Body of pancreas (tissue), 4 donors: ENCODE measurements around the gene DLX6. TPM values are rescaled to one million over a fixed set of nuclear protein-coding genes. Genes with fewer than 3 reads are reported as not detected.
A peak's percentile ranks its signal among the peaks of the same experiment; 100 is the strongest.
"Not testable (repeated sequence)": the region's sequence is repeated elsewhere in the genome, so short reads cannot be mapped to it uniquely, and the experiment has no call there.

ENCODE experiments used
- ATAC-seq: fragments of 150-250 bp; one replicate; pipeline ENCODE4 v1.9.1; 2016
- DNase-seq, 4 donors: peaks; one replicate each; pipeline ENCODE4 v3.0.0-alpha.2; 2019
- H3K27ac ChIP-seq, 4 donors: fragments of 200-600 bp; sonication (generic); 1 replicate in 3 of 4; 2 replicates in 1 of 4; pipeline versions ENCODE4 v1.5.1 to v1.6.1; 2016 to 2019; ENCODE audit warnings: mild to moderate bottlenecking in 1 of 4, mixed read lengths in 1 of 4, moderate library complexity in 1 of 4
- H3K27me3 ChIP-seq, 2 donors: fragments of 200-600 bp; sonication (generic); one replicate each; pipeline ENCODE4 v1.6.0; 2016; ENCODE audit warnings: mild to moderate bottlenecking in 1 of 2
- H3K36me3 ChIP-seq, 2 donors: fragments of 200-600 bp; sonication (generic); replicated peaks in 1 of 2; 2 replicates each; pipeline ENCODE4 v1.5.1; 2016; ENCODE audit warnings: low read depth in 2 of 2; ENCODE audit not compliant: insufficient read depth in 1 of 2
- H3K4me1 ChIP-seq: fragments of 200-600 bp; sonication (generic); one replicate; pipeline ENCODE4 v1.6.0; 2016
- H3K4me3 ChIP-seq, 2 donors: fragments of 200-600 bp; sonication (generic); 1 replicate in 1 of 2; 2 replicates in 1 of 2; pipeline ENCODE4 v1.5.1; 2016 to 2019
- H3K9me3 ChIP-seq, 3 donors: fragments of 200-600 bp; sonication (generic); 1 replicate in 2 of 3; 2 replicates in 1 of 3; pipeline ENCODE4 v1.5.1; 2016
- POLR2A ChIP-seq, 3 donors: fragments of 450-650 bp; IDR thresholded peaks; one replicate each; pipeline ENCODE4 v1.6.1; 2016; ENCODE audit warnings: antibody characterized with exemption in 3 of 3, mild to moderate bottlenecking in 2 of 3
- WGBS, 2 donors: methylation state at CpG; one replicate each; pipeline ENCODE4 v1.1.5; 2017; 5-methylcytosine and 5-hydroxymethylcytosine counted together
- intact Hi-C: fragments of 100-400 bp; cut with DNase I; formaldehyde crosslinking; loops from one replicate; pipeline ENCODE4 v1.15.1; 2023
- total RNA-seq, 2 donors: library from RNA; depleted of rRNA; stranded (reverse); fragments of >200 nt; gene quantifications; one replicate each; pipeline ENCODE4 v1.1.0, GENCODE V29; 2016
- TF ChIP-seq, protein P1 (sequence below), 7 experiments: fragments of 450-650 bp in 4 of 7; fragments of 200-600 bp in 3 of 7; sonication (generic) in 3 of 7; IDR thresholded peaks; one replicate each; pipeline ENCODE4 v1.5.1; 2016 to 2019; ENCODE audit warnings: antibody characterized with exemption in 7 of 7

The DLX6 gene
- total RNA-seq, 2 donors from 2014 or later = not detected

DNA sequence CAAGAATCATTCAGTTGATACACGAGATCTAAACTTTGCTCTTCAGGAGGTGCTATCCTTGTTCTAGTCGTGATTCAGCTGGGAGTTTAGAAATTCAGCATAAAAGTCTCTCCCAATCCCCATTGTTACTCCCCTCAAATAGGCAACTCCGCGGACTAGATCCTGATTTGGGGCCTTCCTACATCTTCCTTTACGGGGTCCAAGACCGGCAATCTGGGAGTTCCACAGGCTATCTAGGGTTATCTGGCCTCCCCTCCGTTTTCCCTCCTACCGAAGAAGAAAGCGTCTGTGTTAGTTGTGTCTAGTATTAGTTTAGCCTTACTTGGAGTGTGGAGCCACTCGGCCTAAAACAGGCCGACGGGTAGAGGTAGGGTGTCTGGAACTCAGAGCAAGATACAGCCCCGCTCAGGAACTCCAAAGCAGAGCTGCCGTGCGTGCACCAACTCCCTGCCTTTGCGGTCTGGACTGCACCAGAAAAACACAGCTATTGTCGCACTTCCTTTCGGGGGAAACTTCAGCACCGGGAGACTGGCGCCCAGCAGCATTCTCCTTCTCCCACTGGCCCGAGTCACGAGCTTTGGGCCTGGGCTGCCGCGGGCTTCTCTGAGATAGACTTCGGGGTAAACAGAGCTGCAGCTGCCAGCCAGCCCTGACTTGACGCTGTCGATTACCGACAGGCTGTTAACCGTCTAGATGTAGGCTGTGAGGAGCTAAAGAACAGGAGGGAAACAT is 20.8 kb downstream of the DLX6 start:
- DNase-seq = peak in 3 of 4 donors; percentile 23 to 45 (median 39)
- Histone ChIP-seq H3K36me3 (no peaks in the 10 kb centered on the region), H3K27ac (no peak overlapping the region), H3K27me3 (peaks cover 0 to 31% of the 10 kb centered on the region in 2 donors), H3K4me1 (peaks cover 45% of the 10 kb centered on the region), H3K4me3 (no peak overlapping the region), H3K9me3 (no peaks in the 10 kb centered on the region)
- WGBS, 2 donors = 8 to 10% methylated on average over 26 to 29 of the region's 29 CpGs
- intact Hi-C loops = loop anchor here (5.0 to 10.0 kb wide), 2 partner anchors 951 to 1109 kb away; no protein-coding TSS in a partner anchor
- TF ChIP-seq, protein P1, sequence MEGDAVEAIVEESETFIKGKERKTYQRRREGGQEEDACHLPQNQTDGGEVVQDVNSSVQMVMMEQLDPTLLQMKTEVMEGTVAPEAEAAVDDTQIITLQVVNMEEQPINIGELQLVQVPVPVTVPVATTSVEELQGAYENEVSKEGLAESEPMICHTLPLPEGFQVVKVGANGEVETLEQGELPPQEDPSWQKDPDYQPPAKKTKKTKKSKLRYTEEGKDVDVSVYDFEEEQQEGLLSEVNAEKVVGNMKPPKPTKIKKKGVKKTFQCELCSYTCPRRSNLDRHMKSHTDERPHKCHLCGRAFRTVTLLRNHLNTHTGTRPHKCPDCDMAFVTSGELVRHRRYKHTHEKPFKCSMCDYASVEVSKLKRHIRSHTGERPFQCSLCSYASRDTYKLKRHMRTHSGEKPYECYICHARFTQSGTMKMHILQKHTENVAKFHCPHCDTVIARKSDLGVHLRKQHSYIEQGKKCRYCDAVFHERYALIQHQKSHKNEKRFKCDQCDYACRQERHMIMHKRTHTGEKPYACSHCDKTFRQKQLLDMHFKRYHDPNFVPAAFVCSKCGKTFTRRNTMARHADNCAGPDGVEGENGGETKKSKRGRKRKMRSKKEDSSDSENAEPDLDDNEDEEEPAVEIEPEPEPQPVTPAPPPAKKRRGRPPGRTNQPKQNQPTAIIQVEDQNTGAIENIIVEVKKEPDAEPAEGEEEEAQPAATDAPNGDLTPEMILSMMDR (IDR thresholded peaks at IDR 0.05) = no peak
- TF ChIP-seq POLR2A (IDR thresholded peaks at IDR 0.05) = no peak
- ATAC-seq = peak; percentile 15

DNA sequence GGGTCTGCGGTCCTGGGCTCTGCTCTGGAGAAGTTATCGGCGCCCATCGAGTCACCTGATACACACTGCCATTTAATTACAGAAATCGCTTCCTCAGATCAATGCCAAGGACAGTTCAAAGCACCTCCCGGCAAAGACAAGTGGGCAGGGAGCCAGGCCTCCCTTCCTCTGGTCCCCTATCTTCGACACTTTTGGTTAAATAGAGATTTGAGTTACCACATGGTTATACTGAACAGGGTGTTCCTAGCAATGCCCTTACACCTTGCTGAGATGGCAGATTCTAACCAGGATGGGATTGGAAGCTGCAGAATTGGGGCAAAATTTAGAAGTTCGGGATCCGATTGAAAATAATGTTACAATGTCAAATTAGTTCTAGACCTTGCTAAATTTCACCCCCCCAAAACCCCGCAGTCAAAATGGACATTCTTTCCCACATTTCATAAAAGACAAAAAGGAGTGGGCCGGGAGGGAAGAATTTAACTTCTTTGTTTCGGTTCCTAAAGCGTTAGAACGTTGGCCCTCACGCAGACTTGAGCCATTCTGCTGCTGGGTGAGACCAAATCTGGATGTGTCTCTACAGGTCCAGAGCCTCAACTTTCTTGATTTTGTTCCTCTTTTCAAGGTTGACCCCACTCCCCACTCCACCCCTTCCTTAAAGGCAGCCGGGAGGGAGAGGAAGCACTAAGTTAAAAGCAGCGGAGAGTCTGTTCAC is 21.5 kb downstream of the DLX6 start:
- TF ChIP-seq, protein P1 (IDR thresholded peaks at IDR 0.05) = no peak
- TF ChIP-seq POLR2A (IDR thresholded peaks at IDR 0.05) = no peak
- Histone ChIP-seq H3K36me3 (no peaks in the 10 kb centered on the region), H3K4me3 (no peak overlapping the region), H3K9me3 (no peaks in the 10 kb centered on the region), H3K4me1 (peaks cover 38% of the 10 kb centered on the region), H3K27ac (no peak overlapping the region), H3K27me3 (peaks cover 0 to 24% of the 10 kb centered on the region in 2 donors)
- intact Hi-C loops = loop anchor here (5.0 to 10.0 kb wide), 2 partner anchors 952 to 1110 kb away; no protein-coding TSS in a partner anchor
- DNase-seq (no peak), ATAC-seq (no peak)
- 13 to 20% methylated on average over 14 to 17 of the region's 17 CpGs for WGBS, 2 donors

GRCh38 chr7:97027427-97028234 is 22.3 kb downstream of the DLX6 start:
- TF ChIP-seq POLR2A (IDR thresholded peaks at IDR 0.05) = no peak
- TF ChIP-seq, protein P1 (IDR thresholded peaks at IDR 0.05) = peak; percentile 68 to 92 (median 82)
- Histone ChIP-seq H3K4me3 (peak overlapping the region in 1 of 2 donors; percentile 9), H3K9me3 (no peaks in the 10 kb centered on the region), H3K27ac (no peak overlapping the region), H3K36me3 (no peaks in the 10 kb centered on the region), H3K4me1 (peaks cover 31% of the 10 kb centered on the region), H3K27me3 (peaks cover 0 to 17% of the 10 kb centered on the region in 2 donors)
- ATAC-seq (peak; percentile 85), DNase-seq (peak; percentile 76 to 81 (median 80))
- 3 to 8% methylated on average over 17 to 23 of the region's 23 CpGs for WGBS, 2 donors
- intact Hi-C loops = loop anchor here (5.0 to 10.0 kb wide), 2 partner anchors 953 to 1110 kb away; no protein-coding TSS in a partner anchor

DNA sequence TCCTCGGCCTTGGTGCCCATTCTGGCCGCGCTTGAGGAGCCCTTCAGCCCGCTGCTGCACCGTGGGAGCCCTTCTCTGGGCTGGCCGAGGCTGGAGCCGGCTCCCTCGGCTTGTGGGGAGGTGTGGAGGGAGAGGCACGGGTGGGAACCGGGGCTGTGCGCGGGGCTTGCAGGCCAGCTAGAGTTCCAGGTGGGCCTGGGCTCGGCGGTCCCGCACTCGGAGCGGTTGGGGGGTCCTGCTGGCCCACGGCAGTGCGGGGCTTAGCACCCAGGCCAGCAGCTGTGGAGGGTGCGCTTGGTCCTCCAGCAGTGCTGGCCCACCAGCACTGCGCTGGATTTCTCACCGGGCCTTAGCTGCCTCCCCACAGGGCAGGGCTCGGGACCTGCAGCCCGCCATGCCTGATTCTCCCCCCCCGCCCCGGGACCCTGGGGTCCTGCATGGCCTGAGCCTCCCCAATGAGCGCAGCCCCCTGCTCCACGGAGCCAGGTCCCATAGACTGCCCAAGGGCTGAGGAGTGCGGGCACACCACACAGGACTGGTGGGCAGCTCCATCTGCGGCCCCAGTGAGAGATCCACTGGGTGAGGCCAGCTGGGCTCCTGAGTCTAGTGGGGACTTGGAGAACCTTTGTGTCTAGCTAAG is 29.0 kb downstream of the DLX6 start:
- H3K9me3 ChIP-seq, intact Hi-C loops, ATAC-seq, DNase-seq, H3K27me3 ChIP-seq, H3K27ac ChIP-seq, H3K4me1 ChIP-seq, H3K4me3 ChIP-seq, H3K36me3 ChIP-seq: not testable (repeated sequence)
- WGBS, 2 donors = 74 to 95% methylated on average over 11 to 26 of the region's 30 CpGs
